GM23338 (cell line): ENCODE data around the gene ACTR5. TPM values are rescaled to one million over a fixed set of nuclear protein-coding genes. Genes with fewer than 3 reads are reported as not detected.

Experiments used
- ATAC-seq: fragments of 200-7000 bp; cut with Tn5 transposase; 3 replicates; pipeline ENCODE4 v1.9.1; 2020
- DNase-seq: peaks from one replicate; pipeline ENCODE4 v3.0.0-alpha.2; 2015; ENCODE audit warnings: low spot score
- H2AFZ ChIP-seq: fragments of 200-600 bp; sonication (generic); 2 replicates; pipeline ENCODE4 v1.8.0; 2016; ENCODE audit warnings: antibody characterized with exemption, mild to moderate bottlenecking, moderate library complexity
- H3F3A ChIP-seq: fragments of 200-600 bp; sonication (generic); replicated peaks from 2 replicates; pipeline ENCODE4 v1.8.0; 2017; ENCODE audit warnings: antibody characterized with exemption, mixed run types, low read depth
- H3K27ac ChIP-seq: fragments of 200-600 bp; sonication (generic); 2 replicates; pipeline ENCODE4 v1.6.1; 2016; ENCODE audit warnings: low read depth
- H3K27me3 ChIP-seq: fragments of 200-600 bp; sonication (generic); 2 replicates; pipeline ENCODE4 v1.8.0; 2016; ENCODE audit warnings: mild to moderate bottlenecking, mixed run types, moderate library complexity; ENCODE audit not compliant: insufficient read depth
- H3K36me3 ChIP-seq: fragments of 200-600 bp; sonication (generic); 2 replicates; pipeline ENCODE4 v1.8.0; 2016; ENCODE audit warnings: mild to moderate bottlenecking; ENCODE audit not compliant: insufficient read depth
- H3K4me1 ChIP-seq: fragments of 200-600 bp; sonication (generic); 2 replicates; pipeline ENCODE4 v1.8.0; 2016; ENCODE audit warnings: mild to moderate bottlenecking, moderate library complexity; ENCODE audit not compliant: insufficient read depth
- H3K4me2 ChIP-seq: fragments of 200-600 bp; sonication (generic); 2 replicates; pipeline ENCODE4 v1.7.1; 2017; ENCODE audit warnings: mixed run types
- H3K4me3 ChIP-seq: fragments of 200-600 bp; sonication (generic); 2 replicates; pipeline ENCODE4 v1.6.1; 2016; ENCODE audit warnings: mixed run types
- H3K79me2 ChIP-seq: fragments of 200-600 bp; sonication (generic); replicated peaks from 2 replicates; pipeline ENCODE4 v1.8.0; 2017; ENCODE audit warnings: mild to moderate bottlenecking; ENCODE audit not compliant: insufficient read depth
- H3K9me2 ChIP-seq: fragments of 200-600 bp; sonication (generic); 2 replicates; pipeline ENCODE4 v1.8.0; 2017; ENCODE audit not compliant: insufficient read depth
- H4K20me1 ChIP-seq: fragments of 200-600 bp; sonication (generic); replicated peaks from 2 replicates; pipeline ENCODE4 v1.8.0; 2017; ENCODE audit warnings: mild to moderate bottlenecking; ENCODE audit not compliant: insufficient read depth
- H3K27ac Mint-ChIP-seq: 2 replicates; pipeline ENCODE4 v1.8.0; 2020; ENCODE audit warnings: inconsistent platforms, mild to moderate bottlenecking, moderate library complexity, mixed read lengths
- H3K27me3 Mint-ChIP-seq: 3 replicates; pipeline ENCODE4 v1.8.0; 2022; ENCODE audit warnings: low read depth, mild to moderate bottlenecking, moderate library complexity, mixed read lengths, inconsistent platforms; ENCODE audit not compliant: insufficient read depth, poor library complexity
- H3K36me3 Mint-ChIP-seq: 3 replicates; pipeline ENCODE4 v1.8.0; 2021; ENCODE audit warnings: low read depth, mild to moderate bottlenecking, inconsistent platforms, moderate library complexity, mixed read lengths
- H3K4me1 Mint-ChIP-seq: 3 replicates; pipeline ENCODE4 v1.8.0; 2020; ENCODE audit warnings: mild to moderate bottlenecking, inconsistent platforms, mixed read lengths
- H3K4me3 Mint-ChIP-seq: 3 replicates; pipeline ENCODE4 v1.8.0; 2021; ENCODE audit warnings: moderate library complexity, mild to moderate bottlenecking, inconsistent platforms, mixed read lengths
- H3K9me3 Mint-ChIP-seq: 3 replicates; pipeline ENCODE4 v1.8.0; 2020; ENCODE audit warnings: moderate library complexity, mild to moderate bottlenecking, inconsistent platforms, mixed read lengths
- EZH2 ChIP-seq: fragments of 200-600 bp; sonication (generic); IDR thresholded peaks from one replicate; pipeline ENCODE4 v1.8.0; 2017; ENCODE audit warnings: antibody characterized with exemption, mild to moderate bottlenecking, low read depth; ENCODE audit not compliant: unreplicated experiment
- EZH2phosphoT487 ChIP-seq: fragments of 200-600 bp; sonication (generic); IDR thresholded peaks from one replicate; pipeline ENCODE4 v1.8.1; 2018; ENCODE audit warnings: antibody characterized with exemption; ENCODE audit not compliant: unreplicated experiment
- JUNB ChIP-seq: IDR thresholded peaks from one replicate; pipeline ENCODE4 v1.6.1; 2016; ENCODE audit warnings: antibody characterized with exemption; ENCODE audit not compliant: unreplicated experiment
- NANOG ChIP-seq: IDR thresholded peaks from 2 replicates; pipeline ENCODE4 v1.6.1; 2016; ENCODE audit warnings: antibody characterized with exemption, borderline replicate concordance
- POLR2AphosphoS5 ChIP-seq: IDR thresholded peaks from 2 replicates; pipeline ENCODE4 v1.6.1; 2016; ENCODE audit warnings: antibody characterized with exemption, low read depth
- STAT1 ChIP-seq: IDR thresholded peaks from one replicate; pipeline ENCODE4 v1.6.1; 2016; ENCODE audit warnings: antibody characterized with exemption; ENCODE audit not compliant: unreplicated experiment
- ZNF114 ChIP-seq: fragments of 250-450 bp; sonication (Bioruptor Pico); IDR thresholded peaks from 2 replicates; pipeline ENCODE4 v1.5.0; 2020; ENCODE audit warnings: mild to moderate bottlenecking, moderate library complexity
- ZNF331 ChIP-seq: fragments of 250-450 bp; sonication (Bioruptor Pico); IDR thresholded peaks from 2 replicates; pipeline ENCODE4 v1.5.0; 2020; ENCODE audit warnings: low read depth, mild to moderate bottlenecking, moderate library complexity
- polyA plus RNA-seq: library from polyadenylated mRNA; unstranded; fragments of >200 nt; fragmentation: Nextera tagmentation; extraction: Ambion mirVana; gene quantifications from 2 replicates; pipeline ENCODE4 v1.2.1, GENCODE V29; 2016
- total RNA-seq: library from RNA; depleted of rRNA; stranded (reverse); fragments of >200 nt; shearing (Covaris generic); gene quantifications from 2 replicates; pipeline ENCODE4 v1.2.3, GENCODE V29; 2014
- TF ChIP-seq, protein P1 (sequence below), 2 experiments: fragments of 200-600 bp in 1 of 2; sonication (generic) in 1 of 2; conservative IDR thresholded peaks; 2 replicates each; pipeline versions ENCODE4 v1.5.1 to v1.6.1; 2016 to 2017; ENCODE audit warnings: antibody characterized with exemption in 2 of 2, low read depth in 2 of 2, mild to moderate bottlenecking in 2 of 2, moderate library complexity in 1 of 2
- TF ChIP-seq, protein P2 (sequence below): fragments of 250-450 bp; sonication (Bioruptor Pico); IDR thresholded peaks from 2 replicates; pipeline ENCODE4 v1.5.0; 2020; ENCODE audit warnings: mild to moderate bottlenecking, moderate library complexity
- TF ChIP-seq, protein P3 (sequence below): IDR thresholded peaks from 2 replicates; pipeline ENCODE4 v1.6.1; 2016; ENCODE audit warnings: antibody characterized with exemption

ACTR5 gene
- total and polyA plus RNA-seq, 2 experiments from 2014 or later: 8.4 to 21.8 TPM

- no peak for TF ChIP-seq POLR2AphosphoS5
- TF ChIP-seq, protein P1, sequence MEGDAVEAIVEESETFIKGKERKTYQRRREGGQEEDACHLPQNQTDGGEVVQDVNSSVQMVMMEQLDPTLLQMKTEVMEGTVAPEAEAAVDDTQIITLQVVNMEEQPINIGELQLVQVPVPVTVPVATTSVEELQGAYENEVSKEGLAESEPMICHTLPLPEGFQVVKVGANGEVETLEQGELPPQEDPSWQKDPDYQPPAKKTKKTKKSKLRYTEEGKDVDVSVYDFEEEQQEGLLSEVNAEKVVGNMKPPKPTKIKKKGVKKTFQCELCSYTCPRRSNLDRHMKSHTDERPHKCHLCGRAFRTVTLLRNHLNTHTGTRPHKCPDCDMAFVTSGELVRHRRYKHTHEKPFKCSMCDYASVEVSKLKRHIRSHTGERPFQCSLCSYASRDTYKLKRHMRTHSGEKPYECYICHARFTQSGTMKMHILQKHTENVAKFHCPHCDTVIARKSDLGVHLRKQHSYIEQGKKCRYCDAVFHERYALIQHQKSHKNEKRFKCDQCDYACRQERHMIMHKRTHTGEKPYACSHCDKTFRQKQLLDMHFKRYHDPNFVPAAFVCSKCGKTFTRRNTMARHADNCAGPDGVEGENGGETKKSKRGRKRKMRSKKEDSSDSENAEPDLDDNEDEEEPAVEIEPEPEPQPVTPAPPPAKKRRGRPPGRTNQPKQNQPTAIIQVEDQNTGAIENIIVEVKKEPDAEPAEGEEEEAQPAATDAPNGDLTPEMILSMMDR (conservative IDR thresholded peaks at IDR 0.05; ENCODE audit: low read depth in 2 of 2): no peak
- TF ChIP-seq, protein P2, sequence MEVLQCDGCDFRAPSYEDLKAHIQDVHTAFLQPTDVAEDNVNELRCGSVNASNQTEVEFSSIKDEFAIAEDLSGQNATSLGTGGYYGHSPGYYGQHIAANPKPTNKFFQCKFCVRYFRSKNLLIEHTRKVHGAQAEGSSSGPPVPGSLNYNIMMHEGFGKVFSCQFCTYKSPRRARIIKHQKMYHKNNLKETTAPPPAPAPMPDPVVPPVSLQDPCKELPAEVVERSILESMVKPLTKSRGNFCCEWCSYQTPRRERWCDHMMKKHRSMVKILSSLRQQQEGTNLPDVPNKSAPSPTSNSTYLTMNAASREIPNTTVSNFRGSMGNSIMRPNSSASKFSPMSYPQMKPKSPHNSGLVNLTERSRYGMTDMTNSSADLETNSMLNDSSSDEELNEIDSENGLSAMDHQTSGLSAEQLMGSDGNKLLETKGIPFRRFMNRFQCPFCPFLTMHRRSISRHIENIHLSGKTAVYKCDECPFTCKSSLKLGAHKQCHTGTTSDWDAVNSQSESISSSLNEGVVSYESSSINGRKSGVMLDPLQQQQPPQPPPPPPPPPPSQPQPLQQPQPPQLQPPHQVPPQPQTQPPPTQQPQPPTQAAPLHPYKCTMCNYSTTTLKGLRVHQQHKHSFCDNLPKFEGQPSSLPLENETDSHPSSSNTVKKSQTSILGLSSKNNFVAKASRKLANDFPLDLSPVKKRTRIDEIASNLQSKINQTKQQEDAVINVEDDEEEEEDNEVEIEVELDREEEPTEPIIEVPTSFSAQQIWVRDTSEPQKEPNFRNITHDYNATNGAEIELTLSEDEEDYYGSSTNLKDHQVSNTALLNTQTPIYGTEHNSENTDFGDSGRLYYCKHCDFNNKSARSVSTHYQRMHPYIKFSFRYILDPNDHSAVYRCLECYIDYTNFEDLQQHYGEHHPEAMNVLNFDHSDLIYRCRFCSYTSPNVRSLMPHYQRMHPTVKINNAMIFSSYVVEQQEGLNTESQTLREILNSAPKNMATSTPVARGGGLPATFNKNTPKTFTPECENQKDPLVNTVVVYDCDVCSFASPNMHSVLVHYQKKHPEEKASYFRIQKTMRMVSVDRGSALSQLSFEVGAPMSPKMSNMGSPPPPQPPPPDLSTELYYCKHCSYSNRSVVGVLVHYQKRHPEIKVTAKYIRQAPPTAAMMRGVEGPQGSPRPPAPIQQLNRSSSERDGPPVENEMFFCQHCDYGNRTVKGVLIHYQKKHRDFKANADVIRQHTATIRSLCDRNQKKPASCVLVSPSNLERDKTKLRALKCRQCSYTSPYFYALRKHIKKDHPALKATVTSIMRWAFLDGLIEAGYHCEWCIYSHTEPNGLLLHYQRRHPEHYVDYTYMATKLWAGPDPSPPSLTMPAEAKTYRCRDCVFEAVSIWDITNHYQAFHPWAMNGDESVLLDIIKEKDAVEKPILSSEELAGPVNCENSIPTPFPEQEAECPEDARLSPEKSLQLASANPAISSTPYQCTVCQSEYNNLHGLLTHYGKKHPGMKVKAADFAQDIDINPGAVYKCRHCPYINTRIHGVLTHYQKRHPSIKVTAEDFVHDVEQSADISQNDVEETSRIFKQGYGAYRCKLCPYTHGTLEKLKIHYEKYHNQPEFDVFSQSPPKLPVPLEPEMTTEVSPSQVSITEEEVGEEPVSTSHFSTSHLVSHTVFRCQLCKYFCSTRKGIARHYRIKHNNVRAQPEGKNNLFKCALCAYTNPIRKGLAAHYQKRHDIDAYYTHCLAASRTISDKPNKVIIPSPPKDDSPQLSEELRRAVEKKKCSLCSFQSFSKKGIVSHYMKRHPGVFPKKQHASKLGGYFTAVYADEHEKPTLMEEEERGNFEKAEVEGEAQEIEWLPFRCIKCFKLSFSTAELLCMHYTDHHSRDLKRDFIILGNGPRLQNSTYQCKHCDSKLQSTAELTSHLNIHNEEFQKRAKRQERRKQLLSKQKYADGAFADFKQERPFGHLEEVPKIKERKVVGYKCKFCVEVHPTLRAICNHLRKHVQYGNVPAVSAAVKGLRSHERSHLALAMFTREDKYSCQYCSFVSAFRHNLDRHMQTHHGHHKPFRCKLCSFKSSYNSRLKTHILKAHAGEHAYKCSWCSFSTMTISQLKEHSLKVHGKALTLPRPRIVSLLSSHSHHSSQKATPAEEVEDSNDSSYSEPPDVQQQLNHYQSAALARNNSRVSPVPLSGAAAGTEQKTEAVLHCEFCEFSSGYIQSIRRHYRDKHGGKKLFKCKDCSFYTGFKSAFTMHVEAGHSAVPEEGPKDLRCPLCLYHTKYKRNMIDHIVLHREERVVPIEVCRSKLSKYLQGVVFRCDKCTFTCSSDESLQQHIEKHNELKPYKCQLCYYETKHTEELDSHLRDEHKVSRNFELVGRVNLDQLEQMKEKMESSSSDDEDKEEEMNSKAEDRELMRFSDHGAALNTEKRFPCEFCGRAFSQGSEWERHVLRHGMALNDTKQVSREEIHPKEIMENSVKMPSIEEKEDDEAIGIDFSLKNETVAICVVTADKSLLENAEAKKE (CRISPR knock-in tag): no peak
Measured at GRCh38 chr20:38715646-38716045, 32.6 kb upstream of the ACTR5 start (continued).

GRCh38 chr20:38722683-38723016 is 25.6 kb upstream of the ACTR5 start:
- Histone ChIP-seq H3K27me3 (peaks cover 99% of the 10 kb centered on the region), H3K27ac (no peak overlapping the region), H3K9me2 (no peaks in the 10 kb centered on the region), H4K20me1 (peaks cover 5% of the 10 kb centered on the region; the same call in 1 of the 2 replicates), H3K4me2 (peak overlapping the region; percentile 83), H3K79me2 (no peaks in the 10 kb centered on the region), H3K36me3 (no peaks in the 10 kb centered on the region), H3K4me3 (peak overlapping the region; percentile 61), H2AFZ (peak overlapping the region; percentile 99), H3F3A (peaks cover 12% of the 10 kb centered on the region; the same call in 1 of the 2 replicates), H3K4me1 (peaks cover 28% of the 10 kb centered on the region)
- ATAC-seq (peak; percentile 13), DNase-seq (peak; percentile 65)
- no peaks in the 10 kb centered on the region for H3K36me3 Mint-ChIP-seq
- no peak overlapping the region for H3K27ac Mint-ChIP-seq
- H3K4me3 Mint-ChIP-seq: peak overlapping the region; percentile 71
- H3K27me3 Mint-ChIP-seq: peaks cover 86% of the 10 kb centered on the region
- peaks cover 42% of the 10 kb centered on the region for H3K4me1 Mint-ChIP-seq
- peaks cover 5% of the 10 kb centered on the region for H3K9me3 Mint-ChIP-seq
- TF ChIP-seq, protein P1 (conservative IDR thresholded peaks at IDR 0.05; ENCODE audit: low read depth in 2 of 2): no peak
- no peak for TF ChIP-seq JUNB
- TF ChIP-seq, protein P3, sequence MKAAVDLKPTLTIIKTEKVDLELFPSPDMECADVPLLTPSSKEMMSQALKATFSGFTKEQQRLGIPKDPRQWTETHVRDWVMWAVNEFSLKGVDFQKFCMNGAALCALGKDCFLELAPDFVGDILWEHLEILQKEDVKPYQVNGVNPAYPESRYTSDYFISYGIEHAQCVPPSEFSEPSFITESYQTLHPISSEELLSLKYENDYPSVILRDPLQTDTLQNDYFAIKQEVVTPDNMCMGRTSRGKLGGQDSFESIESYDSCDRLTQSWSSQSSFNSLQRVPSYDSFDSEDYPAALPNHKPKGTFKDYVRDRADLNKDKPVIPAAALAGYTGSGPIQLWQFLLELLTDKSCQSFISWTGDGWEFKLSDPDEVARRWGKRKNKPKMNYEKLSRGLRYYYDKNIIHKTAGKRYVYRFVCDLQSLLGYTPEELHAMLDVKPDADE: no peak
- TF ChIP-seq POLR2AphosphoS5: no peak
- no peak for TF ChIP-seq EZH2
- TF ChIP-seq STAT1: no peak
- no peak for TF ChIP-seq EZH2phosphoT487
- TF ChIP-seq ZNF114: no peak
- no peak for TF ChIP-seq NANOG
- TF ChIP-seq ZNF331 (CRISPR knock-in tag): no peak
